Transverse colon (tissue), 4 donors: ENCODE data around the gene CDK9.

Source experiments
- POLR2A ChIP-seq: fragments of 450-650 bp; IDR thresholded peaks from one replicate; pipeline ENCODE4 v1.6.1; 2016; ENCODE audit warnings: antibody characterized with exemption, mild to moderate bottlenecking, moderate library complexity
- POLR2AphosphoS5 ChIP-seq, 3 donors: sonication (generic); formaldehyde crosslinking; IDR thresholded peaks; one replicate each; pipeline ENCODE4 v1.6.1; 2016; ENCODE audit warnings: antibody characterized with exemption in 3 of 3
- TF ChIP-seq, protein P1 (sequence below), 5 experiments: fragments of 200-600 bp in 3 of 5; fragments of 450-650 bp in 2 of 5; sonication (generic) in 3 of 5; IDR thresholded peaks; 1 replicate in 2 of 5; 2 replicates in 3 of 5; pipeline ENCODE4 v1.5.1; 2016 to 2017; ENCODE audit warnings: antibody characterized with exemption in 5 of 5, inconsistent platforms in 3 of 5, mild to moderate bottlenecking in 2 of 5, moderate library complexity in 1 of 5

DNA sequence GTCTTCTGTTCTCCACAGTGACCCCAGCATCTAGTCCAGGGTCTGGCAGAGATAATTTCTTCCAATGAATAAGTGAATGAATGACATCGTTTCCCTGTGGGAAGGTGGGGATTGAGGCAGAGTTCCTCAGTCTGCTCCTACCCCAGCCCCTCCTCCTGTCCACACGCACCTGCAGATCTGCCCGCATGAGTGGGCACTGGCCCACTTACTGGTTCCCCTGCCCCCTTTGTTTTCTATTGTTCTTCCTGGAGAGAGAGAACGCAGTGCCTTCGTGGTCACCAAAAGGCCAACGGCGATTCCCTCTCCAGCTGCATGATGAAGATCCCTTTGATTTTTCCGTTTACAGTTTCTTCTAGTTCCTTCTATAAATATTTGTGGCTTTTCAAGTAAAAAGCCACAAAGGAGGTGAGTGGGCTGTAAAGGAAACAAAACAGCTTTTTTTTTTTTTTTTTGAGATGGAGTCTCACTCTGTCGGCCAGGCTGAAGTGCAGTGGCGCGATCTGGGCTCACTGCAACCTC, 11.1 kb downstream of the CDK9 start:
- TF ChIP-seq, protein P1, sequence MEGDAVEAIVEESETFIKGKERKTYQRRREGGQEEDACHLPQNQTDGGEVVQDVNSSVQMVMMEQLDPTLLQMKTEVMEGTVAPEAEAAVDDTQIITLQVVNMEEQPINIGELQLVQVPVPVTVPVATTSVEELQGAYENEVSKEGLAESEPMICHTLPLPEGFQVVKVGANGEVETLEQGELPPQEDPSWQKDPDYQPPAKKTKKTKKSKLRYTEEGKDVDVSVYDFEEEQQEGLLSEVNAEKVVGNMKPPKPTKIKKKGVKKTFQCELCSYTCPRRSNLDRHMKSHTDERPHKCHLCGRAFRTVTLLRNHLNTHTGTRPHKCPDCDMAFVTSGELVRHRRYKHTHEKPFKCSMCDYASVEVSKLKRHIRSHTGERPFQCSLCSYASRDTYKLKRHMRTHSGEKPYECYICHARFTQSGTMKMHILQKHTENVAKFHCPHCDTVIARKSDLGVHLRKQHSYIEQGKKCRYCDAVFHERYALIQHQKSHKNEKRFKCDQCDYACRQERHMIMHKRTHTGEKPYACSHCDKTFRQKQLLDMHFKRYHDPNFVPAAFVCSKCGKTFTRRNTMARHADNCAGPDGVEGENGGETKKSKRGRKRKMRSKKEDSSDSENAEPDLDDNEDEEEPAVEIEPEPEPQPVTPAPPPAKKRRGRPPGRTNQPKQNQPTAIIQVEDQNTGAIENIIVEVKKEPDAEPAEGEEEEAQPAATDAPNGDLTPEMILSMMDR (IDR thresholded peaks at IDR 0.05) = no peak
- TF ChIP-seq POLR2A (no peak), POLR2AphosphoS5 (IDR thresholded peaks at IDR 0.05) (no peak)
